Femur (tissue), 1 donor: ENCODE data around the gene NANOS3.
A peak's percentile ranks its signal among the peaks of the same experiment; 100 is the strongest.
"Not testable (repeated sequence)": the region's sequence is repeated elsewhere in the genome, so short reads cannot be mapped to it uniquely, and the experiment has no call there.

Source experiments
- DNase-seq: peaks from one replicate; pipeline ENCODE4 v3.0.0-alpha.2; 2017

The NANOS3 gene

GRCh38 chr19:13887018-13887436, 10.1 kb downstream of the NANOS3 start:
- DNase-seq, result peak; percentile 42

- no peak for DNase-seq
Measured at GRCh38 chr19:13887517-13887916, 10.6 kb downstream of the NANOS3 start.

DNA sequence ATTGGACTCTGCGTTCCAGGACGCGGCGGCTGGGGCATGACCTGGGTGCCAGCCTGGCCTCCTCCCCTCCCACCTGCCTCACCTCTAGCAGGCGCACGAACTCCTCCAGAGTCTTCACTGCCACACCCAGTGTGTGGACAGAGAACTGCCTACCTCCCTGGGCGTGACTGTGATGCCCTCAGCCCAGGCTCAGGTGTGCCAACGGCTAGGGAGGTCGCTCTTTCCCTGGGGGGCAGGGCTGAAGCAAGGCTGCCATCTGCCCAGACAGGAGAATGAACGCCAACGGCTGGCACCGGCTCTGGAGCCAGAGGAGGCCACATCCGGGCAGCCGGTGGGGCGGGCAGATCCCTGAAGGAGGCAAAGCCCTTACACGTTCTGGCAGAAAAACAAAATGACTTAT, 11.3 kb downstream of the NANOS3 start:
- no peak for DNase-seq

GRCh38 chr19:13890136-13890535, 13.2 kb downstream of the NANOS3 start:
- DNase-seq, result no peak

- no peak for DNase-seq
Measured at GRCh38 chr19:13892870-13893269, 15.9 kb downstream of the NANOS3 start.

GRCh38 chr19:13894552-13894951, 17.6 kb downstream of the NANOS3 start:
- no peak for DNase-seq

- DNase-seq, result no peak
Measured at GRCh38 chr19:13896227-13896626, 19.3 kb downstream of the NANOS3 start.

DNA sequence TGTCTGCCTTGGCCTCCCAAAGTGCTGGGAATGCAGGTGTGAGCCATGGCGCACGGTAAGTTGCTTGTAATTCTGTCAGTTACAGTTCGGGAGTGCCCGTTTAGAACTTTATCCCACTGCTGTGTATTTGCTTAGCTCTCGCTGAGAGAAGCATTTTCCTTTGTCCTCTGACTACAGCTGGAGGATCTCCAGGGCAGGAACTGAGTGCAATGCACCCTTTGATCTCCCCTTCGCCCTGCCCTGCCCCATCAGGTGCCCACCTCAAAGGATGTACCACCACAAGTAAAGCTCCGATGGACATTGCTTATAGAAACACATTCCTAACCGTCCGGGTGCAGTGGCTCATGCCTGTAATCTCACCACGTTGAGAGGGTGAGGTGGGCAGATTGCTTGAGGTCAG, 22.5 kb downstream of the NANOS3 start:
- DNase-seq, result no peak

- no peak for DNase-seq
Measured at GRCh38 chr19:13899912-13900584, 23.1 kb downstream of the NANOS3 start.

- no peak for DNase-seq
Measured at GRCh38 chr19:13902993-13903555, 26.1 kb downstream of the NANOS3 start.

GRCh38 chr19:13905634-13906520, 28.9 kb downstream of the NANOS3 start, which contains the start of the genes BRME1 and CC2D1A:
TSS of gene BRME1 (minus strand) at chr19:13906117. CDS start at chr19:13904892, 1,225 bp downstream.
TSS of gene CC2D1A (plus strand) at chr19:13906201. CDS start at chr19:13906442, 241 bp downstream.
- peak; percentile 95 for DNase-seq

- DNase-seq, result no peak
Measured at GRCh38 chr19:13906521-13906904, 29.6 kb downstream of the NANOS3 start.

DNA sequence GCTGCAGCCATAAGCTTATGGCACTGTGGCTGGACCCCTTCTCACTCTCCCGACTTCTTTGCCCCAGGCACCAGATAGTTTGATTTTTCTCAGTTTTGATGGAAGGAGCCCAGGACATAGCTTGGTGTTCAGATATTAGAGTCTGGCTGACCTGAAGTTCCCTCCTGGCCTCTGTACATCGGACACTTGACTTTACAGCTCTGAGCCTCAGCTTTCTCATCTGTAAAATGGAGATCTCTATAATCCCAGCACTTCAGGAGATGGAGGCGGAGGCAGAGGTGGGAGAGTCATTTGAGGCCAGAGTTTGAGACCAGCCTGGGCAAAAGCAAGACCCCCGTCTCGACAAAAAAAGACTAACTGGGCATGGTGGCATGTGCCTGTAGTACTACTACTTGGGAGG, 30.0 kb downstream of the NANOS3 start:
- DNase-seq, result no peak

DNA sequence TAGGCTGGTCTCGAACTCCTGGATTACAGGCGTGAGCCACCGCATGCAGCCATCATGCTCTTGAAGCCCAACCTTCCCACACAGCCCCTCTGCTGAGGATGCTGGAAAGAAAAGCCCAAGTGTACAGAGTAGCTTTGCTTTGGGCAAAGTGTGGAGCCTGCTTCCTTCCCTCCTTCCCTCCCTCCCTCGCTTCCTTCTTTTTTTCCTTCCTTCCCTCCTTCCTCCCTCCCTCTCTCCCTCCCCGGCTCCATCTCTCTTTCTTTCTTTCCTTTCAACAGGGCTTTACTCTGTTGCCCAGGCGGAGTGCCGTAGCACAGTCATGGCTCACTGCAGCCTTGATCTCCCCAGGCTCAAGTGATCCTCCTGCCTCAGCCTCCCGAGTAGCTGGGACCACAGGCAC, 31.7 kb downstream of the NANOS3 start:
- no peak for DNase-seq

GRCh38 chr19:13909430-13909829, 32.5 kb downstream of the NANOS3 start:
- DNase-seq, result no peak

GRCh38 chr19:13913352-13913751, 36.4 kb downstream of the NANOS3 start:
- no peak for DNase-seq

DNA sequence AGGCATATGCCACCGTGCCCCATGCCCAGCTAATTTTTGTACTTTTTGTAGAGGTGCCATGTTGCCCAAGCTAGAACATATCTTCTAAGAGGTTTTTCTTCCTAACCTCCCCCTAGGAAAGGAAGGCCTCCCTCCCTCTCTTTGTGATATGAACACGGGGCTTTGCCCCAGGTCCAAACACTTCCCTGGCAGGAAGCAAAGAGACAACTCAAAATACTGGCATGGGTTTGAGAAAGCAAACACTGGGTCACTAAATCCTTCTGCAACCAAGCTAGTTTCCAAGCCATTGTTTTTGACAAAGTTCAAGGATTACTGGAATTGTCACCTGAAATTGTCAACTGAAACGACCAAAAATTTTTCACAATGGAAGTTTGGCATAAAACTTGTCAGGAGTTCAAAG, 37.8 kb downstream of the NANOS3 start:
- no peak for DNase-seq

DNA sequence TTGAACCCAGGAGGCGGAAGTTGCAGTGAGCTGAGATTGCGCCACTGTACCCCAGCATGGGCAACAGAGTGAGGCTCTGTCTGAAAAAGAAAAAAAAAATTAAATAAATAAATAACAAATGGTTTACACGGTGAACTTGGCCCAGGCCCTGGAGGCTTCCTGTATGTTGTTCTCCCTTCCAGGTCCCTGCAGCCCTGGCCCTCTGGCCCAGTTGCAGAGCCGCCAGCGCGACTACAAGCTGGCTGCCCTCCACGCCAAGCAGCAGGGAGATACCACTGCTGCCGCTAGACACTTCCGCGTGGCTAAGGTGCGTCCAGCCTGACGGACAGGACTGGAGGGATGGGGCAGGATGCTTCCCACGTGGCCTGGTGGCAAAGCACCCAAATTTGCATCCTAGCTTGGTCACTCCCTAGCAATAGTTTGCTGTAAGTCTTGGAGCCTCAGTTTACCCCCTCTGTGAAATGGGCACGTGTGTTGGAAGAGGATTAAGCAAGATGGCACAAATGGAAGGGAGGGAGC, 41.0 kb downstream of the NANOS3 start:
- no peak for DNase-seq

GRCh38 chr19:13918726-13919411, 41.9 kb downstream of the NANOS3 start:
- no peak for DNase-seq

- no peak for DNase-seq
Measured at GRCh38 chr19:13920524-13920923, 43.6 kb downstream of the NANOS3 start.

- DNase-seq, result no peak
Measured at GRCh38 chr19:13920940-13921747, 44.2 kb downstream of the NANOS3 start.

- not testable (repeated sequence) for DNase-seq
Measured at GRCh38 chr19:13922118-13922517, 45.2 kb downstream of the NANOS3 start.
